Adrenal gland (tissue), 12 donors: ENCODE results near the gene MYH11. TPM values are rescaled to one million over a fixed set of nuclear protein-coding genes. Genes with fewer than 3 reads are reported as not detected.

ENCODE experiments used
- DNase-seq, 7 donors: peaks; one replicate each; pipeline ENCODE4 v3.0.0-alpha.2; 2019 to 2020
- H3K27ac ChIP-seq, 5 donors: fragments of 200-600 bp; sonication (generic) in 4 of 5; 1 replicate in 3 of 5; 2 replicates in 2 of 5; pipeline versions ENCODE4 v1.5.1 to v1.8.0; 2016 to 2020; ENCODE audit warnings: mild to moderate bottlenecking in 1 of 5
- H3K27me3 ChIP-seq: fragments of 200-600 bp; 2 replicates; pipeline ENCODE4 v1.8.0; 2021
- H3K36me3 ChIP-seq, 2 donors: fragments of 200-600 bp; replicated peaks in 1 of 2; 1 replicate in 1 of 2; 2 replicates in 1 of 2; pipeline versions ENCODE4 v1.5.1 to v1.8.0; 2018 to 2022
- H3K4me1 ChIP-seq, 2 donors: fragments of 200-600 bp; replicated peaks in 1 of 2; 1 replicate in 1 of 2; 2 replicates in 1 of 2; pipeline versions ENCODE4 v1.5.1 to v1.8.0; 2018 to 2021
- H3K4me3 ChIP-seq, 4 donors: fragments of 200-600 bp; sonication (generic) in 3 of 4; one replicate each; pipeline ENCODE4 v1.5.1; 2016 to 2018
- H3K9me3 ChIP-seq, 3 donors: fragments of 200-600 bp; sonication (generic) in 1 of 3; replicated peaks in 1 of 3; 1 replicate in 2 of 3; 2 replicates in 1 of 3; pipeline versions ENCODE4 v1.5.1 to v1.8.0; 2016 to 2021
- CTCF ChIP-seq, 6 experiments: fragments of 450-650 bp in 4 of 6; fragments of 200-600 bp in 2 of 6; sonication (generic) in 1 of 6; IDR thresholded peaks; 1 replicate in 5 of 6; 2 replicates in 1 of 6; pipeline versions ENCODE4 v1.5.1 to v1.8.0; 2016 to 2021; ENCODE audit warnings: antibody characterized with exemption in 6 of 6, mild to moderate bottlenecking in 2 of 6, moderate library complexity in 1 of 6
- POLR2A ChIP-seq, 2 donors: fragments of 450-650 bp; IDR thresholded peaks; one replicate each; pipeline ENCODE4 v1.6.1; 2017; ENCODE audit warnings: antibody characterized with exemption in 2 of 2, mild to moderate bottlenecking in 2 of 2, moderate library complexity in 1 of 2
- WGBS, 4 donors: extraction: QIAGEN DNeasy Blood & Tissue Kit in 2 of 4; methylation state at CpG; one replicate each; pipeline versions ENCODE4 v1.1.5 to v1.1.7; 2013 to 2017; 5-methylcytosine and 5-hydroxymethylcytosine counted together
- intact Hi-C, 2 donors: fragments of 100-400 bp; cut with DNase I; formaldehyde crosslinking; loops; one replicate each; pipeline versions ENCODE4 v1.14.1 to v1.15.0; 2022 to 2023
- polyA plus RNA-seq, 3 donors: library from polyadenylated mRNA; stranded (reverse); fragments of 200-250 nt in 2 of 3; fragments of 350-450 nt in 1 of 3; fragmentation: Illumina TruSeq in 1 of 3; extraction: RNeasy Lipid Tissue Mini Kit (QIAGEN cat#74804) in 1 of 3; gene quantifications; one replicate each; pipeline ENCODE4 v1.2.3, GENCODE V29; 2013 to 2014
- total RNA-seq, 9 donors: library from RNA; depleted of rRNA in 4 of 9; stranded (reverse); fragments of >200 nt in 4 of 9; fragments of 120-200 nt in 1 of 9; fragmentation: NEBNext Ultra II Directional in 1 of 9; extraction: Animal tissue kit (Norgen Biotek cat#: 25700) in 1 of 9; gene quantifications; one replicate each; pipeline versions ENCODE4 v1.1.0 to v1.2.4, GENCODE V29; 2013 to 2023
- donor health status: healthy with polysubstance abuse.
- donor health status: Bipolar disorder and iron deficiency.
- donor health status: DM: yes; HTN: yes; CAD: no.
- donor health status: DM: no; HTN: no; CAD: no.
- donor health status: DM: no; HTN: no; CAD: no.
- donor health status: DM: yes; HTN: yes; CAD: no.

MYH11 gene
- total and polyA plus RNA-seq, 12 donors, result 2.4 to 45.1 (median 16.5) TPM

- TF ChIP-seq POLR2A (IDR thresholded peaks at IDR 0.05) (no peak), CTCF (IDR thresholded peaks at IDR 0.05) (no peak)
- H3K27me3 ChIP-seq, result no peaks in the 10 kb centered on the region
- intact Hi-C loops, result loop anchor here (5.0 to 10.0 kb wide), 2 partner anchors 58 to 61 kb away; no protein-coding TSS in a partner anchor
- no peaks in the 10 kb centered on the region for H3K9me3 ChIP-seq
- peak in 3 of 7 donors; percentile 4 to 31 (median 17) for DNase-seq
- H3K4me1 ChIP-seq, result no peaks in the 10 kb centered on the region
- H3K4me3 ChIP-seq, result no peak overlapping the region
- 47 to 78% (median 66%) methylated on average over 16 to 17 of the region's 17 CpGs for WGBS, 4 donors
- no peaks in the 10 kb centered on the region for H3K36me3 ChIP-seq
- H3K27ac ChIP-seq, result no peak overlapping the region
Measured at GRCh38 chr16:15822957-15823356, 33.9 kb downstream of the MYH11 start.

- H3K4me1 ChIP-seq, result no peaks in the 10 kb centered on the region
- H3K36me3 ChIP-seq, result no peaks in the 10 kb centered on the region
- intact Hi-C loops, result loop anchor here (5.0 to 10.0 kb wide), 2 partner anchors 56 to 59 kb away; no protein-coding TSS in a partner anchor
- WGBS, 4 donors, result 82 to 87% (median 84%) methylated on average over 7 of the region's 7 CpGs
- H3K27me3 ChIP-seq, result no peaks in the 10 kb centered on the region
- DNase-seq, result no peak
- TF ChIP-seq CTCF (IDR thresholded peaks at IDR 0.05), result no peak
- no peak for TF ChIP-seq POLR2A (IDR thresholded peaks at IDR 0.05)
- no peak overlapping the region for H3K27ac ChIP-seq
- no peaks in the 10 kb centered on the region for H3K9me3 ChIP-seq
- no peak overlapping the region for H3K4me3 ChIP-seq
Measured at GRCh38 chr16:15820837-15821236, 36.0 kb downstream of the MYH11 start.

- Histone ChIP-seq H3K27ac (no peak overlapping the region), H3K27me3 (peaks cover 1% of the 10 kb centered on the region), H3K4me3 (no peak overlapping the region), H3K9me3 (no peaks in the 10 kb centered on the region), H3K4me1 (no peaks in the 10 kb centered on the region), H3K36me3 (no peaks in the 10 kb centered on the region)
- TF ChIP-seq CTCF (IDR thresholded peaks at IDR 0.05), result no peak
- no peak for TF ChIP-seq POLR2A (IDR thresholded peaks at IDR 0.05)
- intact Hi-C loops, result no loop called here
- WGBS, 4 donors, result 90 to 95% (median 91%) methylated on average over 2 of the region's 2 CpGs
- DNase-seq, result no peak
Measured at GRCh38 chr16:15819046-15819445, 37.8 kb downstream of the MYH11 start.

- Histone ChIP-seq H3K36me3 (no peaks in the 10 kb centered on the region), H3K27ac (no peak overlapping the region), H3K27me3 (peaks cover 4% of the 10 kb centered on the region), H3K4me3 (no peak overlapping the region), H3K4me1 (no peaks in the 10 kb centered on the region), H3K9me3 (no peaks in the 10 kb centered on the region)
- intact Hi-C loops, result no loop called here
- TF ChIP-seq CTCF (IDR thresholded peaks at IDR 0.05) (no peak), POLR2A (IDR thresholded peaks at IDR 0.05) (no peak)
- DNase-seq, result no peak
- WGBS, 4 donors, result 64 to 86% (median 72%) methylated on average over 2 of the region's 2 CpGs
Measured at GRCh38 chr16:15817446-15817845, 39.4 kb downstream of the MYH11 start.
